HUES6 (cell line): ENCODE data around the gene DTX3.
A peak's percentile ranks its signal among the peaks of the same experiment; 100 is the strongest.
"Not testable (repeated sequence)": the region's sequence is repeated elsewhere in the genome, so short reads cannot be mapped to it uniquely, and the experiment has no call there.

Source experiments
- H3K27ac ChIP-seq: 2 replicates; pipeline ENCODE4 v1.7.0; 2013; ENCODE audit warnings: low read depth, mild to moderate bottlenecking, low read length, inconsistent platforms
- H3K27me3 ChIP-seq: 2 replicates; pipeline ENCODE4 v1.6.1; 2013; ENCODE audit warnings: low read length; ENCODE audit not compliant: control insufficient read depth, insufficient read depth
- H3K36me3 ChIP-seq: 2 replicates; pipeline ENCODE4 v1.6.1; 2013; ENCODE audit warnings: low read length; ENCODE audit not compliant: control insufficient read depth, insufficient read depth
- H3K4me1 ChIP-seq: 2 replicates; pipeline ENCODE4 v1.6.1; 2013; ENCODE audit warnings: low read length; ENCODE audit not compliant: control insufficient read depth, insufficient read depth
- H3K4me3 ChIP-seq: 2 replicates; pipeline ENCODE4 v1.5.1; 2013; ENCODE audit warnings: low read depth, low read length
- H3K9ac ChIP-seq: one replicate; pipeline ENCODE4 v1.6.1; 2013; ENCODE audit warnings: mild to moderate bottlenecking, low read length
- H3K9me3 ChIP-seq: 2 replicates; pipeline ENCODE4 v1.6.1; 2013; ENCODE audit warnings: low read depth, low read length; ENCODE audit not compliant: control insufficient read depth, insufficient read depth

The DTX3 gene

DNA sequence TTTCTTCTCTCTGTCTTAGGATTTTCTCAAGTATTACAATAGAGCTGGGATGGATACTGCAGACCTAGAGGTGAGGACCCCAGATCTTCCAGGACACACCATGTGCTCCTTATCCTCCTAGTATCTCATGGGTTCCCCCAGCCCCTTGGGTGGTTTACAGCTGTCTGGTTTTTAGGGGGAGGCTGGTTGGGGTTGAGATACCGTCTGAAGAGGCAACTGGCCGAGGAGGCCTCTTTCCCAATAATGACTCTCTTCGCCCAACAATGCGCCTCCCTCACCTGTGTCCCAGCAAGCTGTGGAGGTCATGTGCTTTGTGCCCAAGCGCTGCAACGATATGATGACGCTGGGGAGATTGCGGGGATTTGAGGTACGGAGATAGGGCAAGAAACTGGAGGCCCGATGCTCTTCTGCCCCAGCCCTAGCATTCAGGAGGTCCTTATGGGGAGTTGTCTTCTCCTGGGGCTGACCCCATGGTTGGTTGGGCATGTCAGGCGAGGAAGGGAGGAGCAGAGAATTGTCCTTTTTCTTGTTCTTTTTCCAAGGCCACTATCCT lies 10.4 kb downstream of the DTX3 start:
- H3K9me3 ChIP-seq: no peaks in the 10 kb centered on the region
- peaks cover 6% of the 10 kb centered on the region; the same call in 1 of the 2 replicates for H3K36me3 ChIP-seq
- peaks cover 21% of the 10 kb centered on the region; the same call in 1 of the 2 replicates for H3K4me1 ChIP-seq
- no peak overlapping the region for H3K27ac ChIP-seq
- H3K9ac ChIP-seq: no peak overlapping the region
- no peak overlapping the region for H3K4me3 ChIP-seq
- H3K27me3 ChIP-seq: peaks cover 83% of the 10 kb centered on the region

- H3K9me3 ChIP-seq: no peaks in the 10 kb centered on the region
- peaks cover 86% of the 10 kb centered on the region for H3K27me3 ChIP-seq
- no peak overlapping the region for H3K27ac ChIP-seq
- H3K9ac ChIP-seq: no peak overlapping the region
- H3K36me3 ChIP-seq: peaks cover 6% of the 10 kb centered on the region; the same call in 1 of the 2 replicates
- H3K4me3 ChIP-seq: no peak overlapping the region
- peaks cover 23% of the 10 kb centered on the region; the same call in 1 of the 2 replicates for H3K4me1 ChIP-seq
Measured at GRCh38 chr12:57615637-57616036, 11.0 kb downstream of the DTX3 start.

- Histone ChIP-seq H3K27ac (no peak overlapping the region), H3K27me3 (peaks cover 91% of the 10 kb centered on the region), H3K36me3 (peaks cover 6% of the 10 kb centered on the region; the same call in 1 of the 2 replicates), H3K9ac (no peak overlapping the region), H3K9me3 (no peaks in the 10 kb centered on the region), H3K4me3 (no peak overlapping the region), H3K4me1 (peaks cover 31% of the 10 kb centered on the region; the same call in 1 of the 2 replicates)
Measured at GRCh38 chr12:57616383-57617101, 11.9 kb downstream of the DTX3 start.

DNA sequence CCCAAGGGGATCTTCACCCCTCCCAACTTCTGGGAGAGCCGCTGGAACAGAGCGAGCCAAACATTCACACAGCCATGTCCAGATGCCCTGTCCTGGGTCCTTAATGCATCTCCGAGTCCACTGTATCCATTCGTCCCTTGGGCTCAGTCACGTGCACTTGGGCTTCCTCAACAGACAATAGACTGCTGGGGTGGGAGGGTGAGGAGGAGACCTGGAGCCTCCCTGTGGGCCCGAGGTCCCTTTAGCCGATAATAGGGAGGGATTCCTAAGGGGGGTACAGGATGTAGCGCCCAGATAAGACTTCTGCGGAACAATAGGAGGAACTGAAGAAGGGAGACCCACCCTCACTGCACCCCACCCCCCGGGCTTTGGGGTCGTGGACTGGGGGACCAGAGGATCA lies 13.3 kb downstream of the DTX3 start:
- Histone ChIP-seq H3K36me3 (peaks cover 6% of the 10 kb centered on the region; the same call in 1 of the 2 replicates), H3K4me1 (peaks cover 24% of the 10 kb centered on the region; the same call in 1 of the 2 replicates), H3K27ac (no peak overlapping the region), H3K27me3 (peaks cover 93% of the 10 kb centered on the region), H3K9ac (no peak overlapping the region), H3K4me3 (no peak overlapping the region), H3K9me3 (no peaks in the 10 kb centered on the region)

- H3K4me3 ChIP-seq, H3K36me3 ChIP-seq, H3K27ac ChIP-seq, H3K9ac ChIP-seq, H3K9me3 ChIP-seq: not testable (repeated sequence)
- peaks cover 93% of the 10 kb centered on the region for H3K27me3 ChIP-seq
- H3K4me1 ChIP-seq: peaks cover 24% of the 10 kb centered on the region; the same call in 1 of the 2 replicates
Measured at GRCh38 chr12:57618431-57618830, 13.8 kb downstream of the DTX3 start.

DNA sequence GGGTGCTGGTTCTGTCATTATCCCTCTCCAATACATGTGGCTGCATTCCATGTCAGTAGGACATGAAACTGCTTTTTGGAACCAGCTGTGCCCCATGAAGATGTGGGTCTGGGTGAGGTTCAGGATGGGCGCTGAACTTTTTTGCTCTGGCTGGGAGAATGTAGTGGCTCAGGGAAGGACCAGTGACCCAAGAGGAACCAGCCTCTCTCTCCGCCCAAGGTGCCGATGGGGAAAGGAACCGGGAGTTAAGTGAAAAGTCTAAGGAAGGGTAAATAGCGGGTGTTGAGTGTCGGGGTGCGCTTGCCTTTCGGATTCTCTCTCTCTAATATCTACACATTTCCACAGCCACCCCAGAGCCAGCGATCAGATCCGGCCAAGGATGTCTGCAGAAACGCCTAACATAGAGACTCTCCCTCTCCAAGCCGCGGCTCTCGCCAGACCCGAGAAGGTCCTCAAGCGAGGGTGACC lies 14.4 kb downstream of the DTX3 start:
- H3K9me3 ChIP-seq: no peaks in the 10 kb centered on the region
- H3K27ac ChIP-seq: no peak overlapping the region
- H3K36me3 ChIP-seq: peaks cover 6% of the 10 kb centered on the region; the same call in 1 of the 2 replicates
- peak overlapping the region; percentile 56 for H3K4me3 ChIP-seq
- peaks cover 21% of the 10 kb centered on the region; the same call in 1 of the 2 replicates for H3K4me1 ChIP-seq
- H3K27me3 ChIP-seq: peaks cover 96% of the 10 kb centered on the region
- no peak overlapping the region for H3K9ac ChIP-seq

DNA sequence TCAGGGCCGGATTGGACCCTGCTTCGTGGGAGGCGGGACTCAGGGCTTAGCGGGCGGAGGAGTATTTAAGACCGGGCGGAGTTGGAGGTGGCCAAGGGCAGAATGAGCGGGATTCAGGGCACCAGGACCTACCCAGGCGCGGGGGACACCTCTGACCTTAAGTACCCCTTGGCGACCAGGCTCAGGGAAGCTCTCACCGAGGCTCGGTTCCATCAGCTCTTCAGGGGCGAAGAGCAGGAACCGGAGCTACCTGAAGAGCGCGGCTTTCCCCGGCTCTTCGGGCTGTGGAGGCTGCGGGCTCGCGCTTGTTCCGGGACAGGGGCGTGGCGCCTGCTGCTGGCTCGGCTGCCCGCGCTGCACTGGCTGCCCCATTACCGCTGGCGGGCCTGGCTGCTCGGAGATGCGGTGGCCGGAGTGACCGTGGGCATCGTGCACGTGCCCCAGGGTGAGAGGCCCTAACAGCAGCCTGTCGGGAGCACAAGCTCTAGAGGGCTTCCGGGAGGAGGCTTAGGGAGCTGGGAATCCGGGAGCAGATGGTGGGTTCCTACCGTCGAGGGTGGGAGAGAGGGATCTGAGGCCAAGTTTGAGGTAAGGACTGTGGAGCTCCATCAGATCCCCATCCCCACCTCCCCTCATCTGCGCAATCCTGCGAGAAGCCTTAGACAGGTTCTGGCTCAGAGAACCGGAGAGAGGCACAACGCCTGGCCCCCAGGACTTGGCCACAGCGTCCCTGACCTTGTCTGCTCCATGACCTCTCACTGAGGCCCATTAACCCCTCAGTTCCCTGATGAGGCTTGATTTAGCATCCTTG lies 15.0 kb downstream of the DTX3 start:
- H3K9me3 ChIP-seq: no peaks in the 10 kb centered on the region
- no peak overlapping the region for H3K9ac ChIP-seq
- no peak overlapping the region for H3K27ac ChIP-seq
- H3K36me3 ChIP-seq: peaks cover 6% of the 10 kb centered on the region; the same call in 1 of the 2 replicates
- H3K4me3 ChIP-seq: peak overlapping the region; percentile 56
- H3K27me3 ChIP-seq: peaks cover 99% of the 10 kb centered on the region
- H3K4me1 ChIP-seq: peaks cover 16% of the 10 kb centered on the region; the same call in 1 of the 2 replicates

- Histone ChIP-seq H3K36me3 (peaks cover 4% of the 10 kb centered on the region; the same call in 1 of the 2 replicates), H3K9ac (no peak overlapping the region), H3K9me3 (no peaks in the 10 kb centered on the region), H3K27ac (no peak overlapping the region), H3K4me3 (peak overlapping the region; percentile 57), H3K4me1 (peaks cover 16% of the 10 kb centered on the region; the same call in 1 of the 2 replicates), H3K27me3 (peaks cover 99% of the 10 kb centered on the region)
Measured at GRCh38 chr12:57620245-57620935, 15.8 kb downstream of the DTX3 start.

GRCh38 chr12:57620936-57621496 lies 16.4 kb downstream of the DTX3 start:
- H3K27me3 ChIP-seq: peaks cover 99% of the 10 kb centered on the region
- no peak overlapping the region for H3K9ac ChIP-seq
- peaks cover 16% of the 10 kb centered on the region; the same call in 1 of the 2 replicates for H3K4me1 ChIP-seq
- no peak overlapping the region for H3K27ac ChIP-seq
- H3K36me3 ChIP-seq: no peaks in the 10 kb centered on the region
- peak overlapping the region; percentile 57 for H3K4me3 ChIP-seq
- no peaks in the 10 kb centered on the region for H3K9me3 ChIP-seq
